GM12874 (cell line): ENCODE results near the gene OR51A7.
"Not testable (repeated sequence)": the region's sequence is repeated elsewhere in the genome, so short reads cannot be mapped to it uniquely, and the experiment has no call there.

Experiments used
- TF ChIP-seq, protein P1 (sequence below): IDR thresholded peaks from 2 replicates; pipeline ENCODE4 v1.5.1; 2011; ENCODE audit warnings: low read depth, mild to moderate bottlenecking, control low read depth, low read length, moderate library complexity; ENCODE audit not compliant: insufficient read depth

Gene OR51A7

DNA sequence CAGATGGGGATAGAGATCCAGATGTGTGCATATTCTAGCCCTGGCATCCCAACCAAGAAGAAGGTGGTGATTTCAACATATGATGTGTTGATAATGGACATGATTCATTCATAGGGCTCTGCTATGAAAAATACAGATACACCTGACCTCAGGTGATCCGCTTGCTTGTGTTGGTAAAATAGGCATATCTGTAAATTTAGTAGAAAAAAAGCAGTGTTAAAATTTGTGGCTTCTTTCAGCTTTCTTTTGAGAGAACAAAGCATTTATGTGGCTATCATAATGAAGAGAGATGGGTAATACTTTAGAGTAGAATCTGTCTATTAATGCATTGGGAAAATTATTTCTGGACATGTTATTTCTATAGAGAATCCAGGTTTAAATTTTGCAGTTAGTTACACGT is 52.0 kb downstream of the OR51A7 start, which contains the start of gene OR51A2:
Gene OR51A2 (minus strand): TSS at position 101 of the 400 bp plus-strand sequence. CDS start 0 bp downstream, at position 101.
- TF ChIP-seq, protein P1, sequence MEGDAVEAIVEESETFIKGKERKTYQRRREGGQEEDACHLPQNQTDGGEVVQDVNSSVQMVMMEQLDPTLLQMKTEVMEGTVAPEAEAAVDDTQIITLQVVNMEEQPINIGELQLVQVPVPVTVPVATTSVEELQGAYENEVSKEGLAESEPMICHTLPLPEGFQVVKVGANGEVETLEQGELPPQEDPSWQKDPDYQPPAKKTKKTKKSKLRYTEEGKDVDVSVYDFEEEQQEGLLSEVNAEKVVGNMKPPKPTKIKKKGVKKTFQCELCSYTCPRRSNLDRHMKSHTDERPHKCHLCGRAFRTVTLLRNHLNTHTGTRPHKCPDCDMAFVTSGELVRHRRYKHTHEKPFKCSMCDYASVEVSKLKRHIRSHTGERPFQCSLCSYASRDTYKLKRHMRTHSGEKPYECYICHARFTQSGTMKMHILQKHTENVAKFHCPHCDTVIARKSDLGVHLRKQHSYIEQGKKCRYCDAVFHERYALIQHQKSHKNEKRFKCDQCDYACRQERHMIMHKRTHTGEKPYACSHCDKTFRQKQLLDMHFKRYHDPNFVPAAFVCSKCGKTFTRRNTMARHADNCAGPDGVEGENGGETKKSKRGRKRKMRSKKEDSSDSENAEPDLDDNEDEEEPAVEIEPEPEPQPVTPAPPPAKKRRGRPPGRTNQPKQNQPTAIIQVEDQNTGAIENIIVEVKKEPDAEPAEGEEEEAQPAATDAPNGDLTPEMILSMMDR: not testable (repeated sequence)

DNA sequence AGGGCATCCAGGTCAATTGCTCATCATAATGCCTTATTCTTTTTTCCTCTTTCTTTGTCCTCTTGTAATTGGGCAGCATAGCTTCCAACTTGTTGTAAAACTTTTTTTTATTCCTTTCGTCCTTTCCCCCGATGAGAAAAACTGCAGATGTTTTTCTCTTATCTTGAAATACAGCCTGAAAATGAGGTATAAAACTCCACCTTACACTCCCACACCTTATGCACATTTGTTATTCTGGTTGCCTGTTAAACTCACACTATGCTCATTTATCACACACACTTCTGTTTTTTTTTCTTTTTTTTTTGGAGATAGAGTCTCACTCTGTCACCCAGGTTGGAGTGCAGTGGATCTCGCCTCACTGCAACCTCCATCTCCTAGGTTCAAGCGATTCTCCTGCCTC is 53.8 kb downstream of the OR51A7 start:
- TF ChIP-seq, protein P1: no peak
